Suppressor macrophage treated with lipopolysaccharide for 4 hours (primary cell): Measurements from ENCODE around the gene GHRL.
A peak's percentile ranks its signal among the peaks of the same experiment; 100 is the strongest.
"Not testable (repeated sequence)": the region's sequence is repeated elsewhere in the genome, so short reads cannot be mapped to it uniquely, and the experiment has no call there.

ENCODE experiments used
- DNase-seq: peaks from one replicate; pipeline ENCODE4 v3.0.0-alpha.2; 2020

GHRL gene

DNA sequence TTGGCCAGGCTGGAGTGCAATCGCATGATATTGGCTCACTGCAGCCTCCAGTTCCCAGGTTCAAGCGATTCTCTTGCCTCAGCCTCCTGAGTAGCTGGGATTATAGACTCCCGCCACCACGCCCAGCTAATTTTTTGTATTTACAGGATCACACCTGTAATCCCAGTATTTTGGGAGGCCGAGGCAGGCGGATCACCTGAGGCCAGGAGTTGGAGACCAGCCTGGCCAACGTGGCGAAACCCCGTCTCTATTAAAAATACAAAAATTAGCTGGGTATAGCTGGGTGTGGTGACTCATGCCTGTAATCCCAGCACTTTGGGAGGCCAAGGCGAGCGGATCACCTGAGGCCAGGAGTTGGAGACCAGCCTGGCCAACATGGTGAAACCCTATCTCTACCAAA, 20.3 kb downstream of the GHRL start:
- DNase-seq = not testable (repeated sequence)

- DNase-seq = no peak
These were observed 23.3 kb downstream of the GHRL start for GRCh38 chr3:10269443-10269842.

- no peak for DNase-seq
These were observed 23.8 kb downstream of the GHRL start for GRCh38 chr3:10268930-10269329.

GRCh38 chr3:10268116-10268515, 24.6 kb downstream of the GHRL start:
- no peak for DNase-seq

- not testable (repeated sequence) for DNase-seq
These were observed 25.8 kb downstream of the GHRL start for GRCh38 chr3:10266936-10267335.

- DNase-seq = no peak
These were observed 26.9 kb downstream of the GHRL start for GRCh38 chr3:10265833-10266232.

GRCh38 chr3:10263646-10264363, 28.9 kb downstream of the GHRL start:
- DNase-seq = peak; percentile 34

GRCh38 chr3:10262027-10262426, 30.7 kb downstream of the GHRL start:
- DNase-seq = no peak

- DNase-seq = no peak
These were observed 32.5 kb downstream of the GHRL start for GRCh38 chr3:10260211-10260701.

- no peak for DNase-seq
These were observed 32.9 kb downstream of the GHRL start for GRCh38 chr3:10259798-10260197.

GRCh38 chr3:10259036-10259435, 33.7 kb downstream of the GHRL start:
- DNase-seq = no peak

DNA sequence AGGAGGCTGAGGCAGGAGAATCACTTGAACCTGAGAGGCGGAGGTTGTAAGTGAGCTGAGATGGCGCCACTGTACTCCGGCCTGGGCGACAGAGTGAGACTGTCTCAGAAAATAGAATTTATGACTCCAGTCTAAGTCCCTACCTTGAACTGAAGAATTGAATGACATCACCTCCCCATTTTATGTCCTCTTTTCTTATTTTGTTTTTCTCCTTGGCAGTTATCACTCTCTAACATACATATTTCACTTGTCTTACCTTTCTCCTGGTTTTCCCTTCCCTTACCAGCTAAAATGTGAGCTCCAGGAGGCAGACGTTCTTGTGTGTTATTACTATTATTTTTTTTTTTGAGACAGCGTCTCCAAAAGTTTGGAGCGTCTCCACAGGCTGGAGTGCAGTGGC, 36.9 kb downstream of the GHRL start:
- DNase-seq = no peak

GRCh38 chr3:10253731-10254130, 39.0 kb downstream of the GHRL start:
- DNase-seq = no peak

DNA sequence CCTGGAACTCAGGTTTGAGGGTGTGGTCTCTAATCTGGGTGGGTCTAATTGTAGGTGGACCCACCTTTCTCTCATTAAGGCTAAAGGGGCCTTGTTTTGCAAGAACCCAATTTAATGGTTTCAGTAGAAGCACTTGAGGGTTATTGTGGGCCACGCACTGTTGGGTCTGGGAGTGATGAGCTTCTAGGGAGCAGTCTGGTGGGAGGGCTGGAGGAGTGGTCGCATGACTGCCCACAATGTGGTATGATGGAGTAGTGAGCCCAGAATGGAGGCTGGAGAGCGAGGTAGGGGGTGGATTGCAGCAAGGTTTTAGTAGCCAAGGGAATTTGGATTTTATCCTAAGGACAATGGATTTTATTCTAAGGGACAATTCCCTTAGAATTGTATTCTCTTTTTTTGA, 41.7 kb downstream of the GHRL start:
- no peak for DNase-seq

DNA sequence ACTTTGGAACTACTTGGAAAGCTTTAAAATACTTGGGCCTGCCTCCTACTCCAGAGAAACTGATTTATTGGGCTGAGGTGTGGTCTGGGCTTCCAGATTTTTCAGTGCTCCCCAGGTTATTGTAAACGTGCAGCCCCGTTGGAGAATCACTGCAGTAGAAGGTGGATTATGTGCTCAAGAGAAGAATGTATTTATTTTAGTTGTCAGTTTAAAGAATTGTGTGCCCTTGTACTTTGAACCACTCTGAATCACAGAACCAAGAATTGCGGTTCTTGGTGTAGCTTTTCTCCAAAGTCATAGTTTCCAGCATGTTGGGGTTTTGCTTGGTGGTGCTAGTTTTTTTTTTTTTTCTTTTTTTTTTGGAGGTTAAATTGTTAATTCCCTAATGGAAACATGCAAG, 42.9 kb downstream of the GHRL start:
- DNase-seq = no peak

DNA sequence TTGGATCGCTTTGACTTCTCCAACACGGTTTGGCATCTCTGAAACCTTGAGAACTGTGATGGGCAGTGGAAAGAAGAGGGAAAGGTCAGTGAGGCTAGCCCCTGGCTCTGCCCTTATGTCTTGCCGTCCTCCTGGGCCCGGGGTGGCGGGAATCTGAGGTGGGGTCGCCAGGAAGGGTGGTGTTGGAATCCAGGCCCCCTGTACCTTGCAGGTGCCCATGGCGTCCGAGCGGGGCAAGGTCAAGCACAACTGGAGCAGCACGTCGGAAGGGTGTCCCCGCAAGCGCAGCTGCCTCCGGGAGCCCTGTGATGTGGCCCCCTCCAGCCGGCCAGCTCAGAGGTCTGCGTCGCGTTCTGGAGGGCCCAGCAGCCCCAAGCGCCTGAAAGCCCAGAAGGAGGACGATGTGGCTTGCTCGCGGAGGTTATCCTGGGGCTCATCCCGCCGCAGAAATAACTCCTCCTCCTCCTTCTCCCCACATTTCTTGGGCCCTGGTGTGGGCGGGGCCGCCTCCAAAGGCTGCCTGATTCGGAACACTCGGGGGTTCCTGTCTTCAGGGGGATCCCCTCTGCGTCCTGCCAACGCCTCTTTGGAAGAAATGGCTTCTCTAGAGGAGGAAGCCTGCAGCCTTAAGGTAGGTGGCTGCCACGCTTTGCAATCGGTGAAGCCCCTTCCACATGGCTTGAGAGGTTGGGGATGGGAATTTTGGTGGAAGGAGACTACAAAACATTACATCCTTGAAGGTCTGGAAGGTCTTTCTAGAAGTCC, 43.6 kb downstream of the GHRL start:
- DNase-seq = peak; percentile 40

DNA sequence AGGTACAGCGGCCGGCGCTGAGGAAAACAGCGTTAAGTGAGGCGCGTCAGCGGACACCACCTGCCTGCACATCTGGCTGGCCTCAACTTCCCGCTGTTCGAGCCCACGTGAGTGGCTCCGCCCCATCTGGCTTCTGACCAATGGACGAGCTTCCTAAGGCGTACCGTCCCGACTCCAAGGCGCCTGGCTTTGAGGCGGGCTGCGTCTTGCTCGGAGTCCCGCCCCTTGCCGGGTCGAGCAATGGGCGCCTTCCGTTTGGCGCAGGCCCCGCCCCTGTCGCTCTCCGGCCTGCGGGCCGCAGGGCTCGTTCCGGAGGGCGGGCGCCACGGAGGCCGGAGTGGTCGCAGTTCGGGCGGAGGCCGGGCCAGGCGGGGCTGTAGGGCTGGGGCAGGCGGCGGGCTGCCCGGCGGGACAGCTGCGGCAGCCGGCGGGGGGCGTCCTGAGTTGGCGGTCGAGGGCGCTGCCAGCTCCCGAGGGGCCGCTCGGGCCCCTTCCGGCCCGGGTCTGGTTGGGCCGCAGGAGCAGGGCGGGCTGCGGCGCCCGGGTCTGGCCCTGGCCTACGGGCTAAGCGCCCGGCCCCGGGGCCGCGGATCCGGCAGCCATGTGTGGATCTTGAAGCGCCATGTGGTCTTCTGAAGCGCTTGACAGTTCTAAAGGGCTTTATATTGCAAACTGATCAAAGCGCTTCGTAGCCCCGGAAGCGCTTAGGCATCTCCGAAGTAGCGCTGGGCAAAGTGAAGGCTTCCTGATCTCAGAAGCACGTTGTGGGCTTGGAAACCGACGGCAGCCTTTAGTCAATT, 44.4 kb downstream of the GHRL start, which contains the start of gene TATDN2:
Gene TATDN2 (plus strand): TSS at position 276 of the 800 bp plus-strand sequence. CDS start 742 bp downstream, outside the sequence.
- DNase-seq = peak; percentile 95

- DNase-seq = no peak
These were observed 45.0 kb downstream of the GHRL start for GRCh38 chr3:10247679-10248183.

DNA sequence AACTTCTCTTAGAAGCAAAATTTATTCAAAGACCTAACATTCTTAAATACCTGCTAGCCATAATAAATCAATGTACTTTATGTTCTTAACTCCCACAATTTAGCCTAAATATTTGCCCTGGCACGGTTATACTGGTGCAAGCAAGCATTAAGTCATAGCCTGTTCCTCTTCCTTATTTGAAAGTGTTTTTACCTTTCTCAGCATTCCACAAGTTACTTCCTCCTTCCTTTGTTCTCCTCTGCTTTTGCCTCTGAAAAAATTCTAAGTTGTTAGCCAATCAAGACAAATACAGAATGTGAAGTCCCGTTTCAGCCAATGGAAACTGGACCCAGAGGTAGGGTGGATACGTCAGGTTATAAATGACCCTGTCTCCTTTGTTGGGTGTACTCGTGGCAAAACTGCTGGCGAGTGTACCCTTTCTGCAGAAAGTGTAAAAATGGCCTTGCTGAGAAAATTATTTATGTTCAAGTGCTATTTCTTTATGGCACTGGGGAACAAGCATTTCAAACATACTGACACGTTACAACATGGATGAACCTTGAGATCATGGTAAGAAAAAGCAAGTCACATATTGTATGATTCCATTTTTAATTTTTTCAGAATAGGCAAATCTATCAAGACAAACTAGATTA, 47.5 kb downstream of the GHRL start:
- DNase-seq = no peak

- no peak for DNase-seq
These were observed 48.7 kb downstream of the GHRL start for GRCh38 chr3:10244009-10244408.

GRCh38 chr3:10242182-10243065, 50.3 kb downstream of the GHRL start:
- peak; percentile 39 for DNase-seq

DNA sequence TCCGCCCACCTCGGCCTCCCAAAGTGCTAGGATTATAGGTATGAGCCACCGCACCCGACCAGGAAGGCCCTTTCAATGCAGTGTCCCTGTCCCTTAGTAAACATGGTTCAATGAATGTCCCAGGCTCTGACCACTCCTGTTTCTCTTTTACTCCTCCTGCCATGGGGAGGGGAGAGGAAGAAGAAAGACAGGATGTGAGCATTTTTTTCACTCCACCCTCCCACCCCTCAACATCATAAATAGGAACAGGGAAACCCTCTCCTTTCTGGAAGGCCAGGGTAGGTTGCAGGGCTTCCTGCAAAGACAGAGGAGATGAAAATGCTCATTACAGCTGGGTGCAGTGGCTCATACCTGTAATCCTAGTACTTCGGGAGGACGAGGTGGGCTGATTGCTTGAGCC, 51.9 kb downstream of the GHRL start:
- no peak for DNase-seq
